Measurements from ENCODE around the gene MRAS. TPM values are rescaled to one million over a fixed set of nuclear protein-coding genes. Genes with fewer than 3 reads are reported as not detected.

MRAS gene
- total RNA-seq, 4 donors from 2014 or later = 35.6 to 59.2 (median 45.8) TPM

GRCh38 chr3:138429665-138430064, 81.3 kb downstream of the MRAS start:
- DNase-seq (ENCODE audit: extremely low spot score) = no peak
- H3K4me1 ChIP-seq = peaks cover 5 to 13% (median 11%) of the 10 kb centered on the region in 4 donors
- 98% methylated on average over 3 of the region's 3 CpGs for WGBS
- H3K9me3 ChIP-seq = no peaks in the 10 kb centered on the region
- TF ChIP-seq POLR2AphosphoS5 (IDR thresholded peaks at IDR 0.05) (no peak), EP300 (IDR thresholded peaks at IDR 0.05) (no peak), CTCF (IDR thresholded peaks at IDR 0.05) (no peak), POLR2A (IDR thresholded peaks at IDR 0.05; ENCODE audit: low read depth) (no peak)
- H3K36me3 ChIP-seq = no peaks in the 10 kb centered on the region
- intact Hi-C loops (cut with DNase I) = no loop called here
- H3K27me3 ChIP-seq = peaks cover 0 to 9% (median 4%) of the 10 kb centered on the region in 4 donors
- H3K27ac ChIP-seq (replicated peaks in 1 of 4) = no peak overlapping the region
- H3K4me3 ChIP-seq = no peak overlapping the region

- Histone ChIP-seq H3K9me3 (no peaks in the 10 kb centered on the region), H3K4me3 (no peak overlapping the region), H3K27ac (replicated peaks in 1 of 4) (no peak overlapping the region), H3K36me3 (no peaks in the 10 kb centered on the region), H3K27me3 (peaks cover 0 to 39% (median 8%) of the 10 kb centered on the region in 4 donors), H3K4me1 (peaks cover 15 to 25% (median 23%) of the 10 kb centered on the region in 4 donors)
- no peak for DNase-seq (ENCODE audit: extremely low spot score)
- WGBS = 87% methylated on average over 4 of the region's 4 CpGs
- intact Hi-C loops (cut with DNase I) = no loop called here
- TF ChIP-seq POLR2AphosphoS5 (IDR thresholded peaks at IDR 0.05) (no peak), EP300 (IDR thresholded peaks at IDR 0.05) (no peak), POLR2A (IDR thresholded peaks at IDR 0.05; ENCODE audit: low read depth) (no peak)
These were observed 84.3 kb downstream of the MRAS start for GRCh38 chr3:138432576-138433240.

GRCh38 chr3:138433892-138434275, 85.5 kb downstream of the MRAS start:
- TF ChIP-seq POLR2A (IDR thresholded peaks at IDR 0.05; ENCODE audit: low read depth) = no peak
- H3K27me3 ChIP-seq = peaks cover 0 to 44% (median 8%) of the 10 kb centered on the region in 4 donors
- no peaks in the 10 kb centered on the region for H3K36me3 ChIP-seq
- H3K9me3 ChIP-seq = no peaks in the 10 kb centered on the region
- no peak for DNase-seq (ENCODE audit: extremely low spot score)
- intact Hi-C loops (cut with DNase I) = no loop called here
- peaks cover 15 to 25% (median 23%) of the 10 kb centered on the region in 4 donors for H3K4me1 ChIP-seq
- H3K27ac ChIP-seq (replicated peaks in 1 of 4) = no peak overlapping the region
- peak overlapping the region; percentile 53 to 68 (median 58) for H3K4me3 ChIP-seq
- 44% methylated on average over 16 of the region's 16 CpGs for WGBS

- intact Hi-C loops (cut with DNase I) = no loop called here
- no peak within 1 kb of the TSS for H3K27ac ChIP-seq (replicated peaks in 1 of 4)
- 4% methylated on average over 39 of the region's 54 CpGs for WGBS
These were observed 86.0 kb downstream of the MRAS start, which contains the start of gene ESYT3 for GRCh38 chr3:138434276-138434874. TSS of gene ESYT3 (plus strand) at chr3:138434616. CDS start at chr3:138434799, 183 bp downstream.

More at GRCh38 chr3:138434276-138434874, 86.0 kb downstream of the MRAS start, which contains the start of gene ESYT3:
- H3K36me3 ChIP-seq = no peaks in the 10 kb centered on the region
- peak within 1 kb of the TSS; percentile 53 to 68 (median 58) for H3K4me3 ChIP-seq
- peaks cover 15 to 25% (median 23%) of the 10 kb centered on the region in 4 donors for H3K4me1 ChIP-seq
- DNase-seq (ENCODE audit: extremely low spot score) = no peak
- peaks cover 0 to 44% (median 8%) of the 10 kb centered on the region in 4 donors for H3K27me3 ChIP-seq
- no peaks in the 10 kb centered on the region for H3K9me3 ChIP-seq
- TF ChIP-seq POLR2A (IDR thresholded peaks at IDR 0.05; ENCODE audit: low read depth) (no peak), CTCF (IDR thresholded peaks at IDR 0.05) (no peak), POLR2AphosphoS5 (IDR thresholded peaks at IDR 0.05) (peak in 1 of 2 donors; percentile 23), EP300 (IDR thresholded peaks at IDR 0.05) (no peak)

All from esophagus muscularis mucosa (tissue), 4 donors.